CD4-positive, alpha-beta T cell (primary cell): ENCODE data around the gene SFMBT2. TPM values are rescaled to one million over a fixed set of nuclear protein-coding genes. Genes with fewer than 3 reads are reported as not detected.

Source experiments
- ATAC-seq: fragments of 200-7000 bp; cut with Tn5 transposase; one replicate; pipeline ENCODE4 v1.10.0; 2022; ENCODE audit warnings: mild to moderate bottlenecking; ENCODE audit not compliant: poor library complexity
- CTCF ChIA-PET: fragments of 350-600 bp; sonication (Branson Sonifier 250); formaldehyde crosslinking; loops from one replicate; lab custom pipeline; 2021; ENCODE audit warnings: antibody characterized with exemption, inconsistent platforms; lab: Charles Lee
- POLR2A ChIA-PET: fragments of 350-600 bp; sonication (Branson Sonifier 250); formaldehyde crosslinking; loops from one replicate; lab custom pipeline; 2021; ENCODE audit warnings: antibody characterized with exemption, inconsistent platforms; lab: Charles Lee
- DNase-seq, 14 experiments: peaks; one replicate each; pipeline ENCODE4 v3.0.0-alpha.2; 2013 to 2020; ENCODE audit warnings: mixed read lengths in 2 of 14
- H3K27ac ChIP-seq, 2 donors: one replicate each; pipeline versions ENCODE4 v1.5.1 to v1.7.0; 2013; ENCODE audit warnings: low read length in 2 of 2, low read depth in 1 of 2, mild to moderate bottlenecking in 1 of 2
- H3K27me3 ChIP-seq, 2 experiments: 1 replicate in 1 of 2; 2 replicates in 1 of 2; pipeline versions ENCODE4 v1.6.1 to v1.7.0; 2013; ENCODE audit warnings: low read length in 2 of 2, control low read depth in 1 of 2, mild to moderate bottlenecking in 1 of 2, moderate library complexity in 1 of 2; ENCODE audit not compliant: insufficient read depth in 2 of 2, control insufficient read depth in 1 of 2
- H3K36me3 ChIP-seq: one replicate; pipeline ENCODE4 v1.6.1; 2013; ENCODE audit warnings: low read length, control low read depth; ENCODE audit not compliant: insufficient read depth
- H3K4me1 ChIP-seq: one replicate; pipeline ENCODE4 v1.6.1; 2013; ENCODE audit warnings: low read length, control low read depth; ENCODE audit not compliant: insufficient read depth
- H3K4me3 ChIP-seq: one replicate; pipeline ENCODE4 v1.5.1; 2013; ENCODE audit warnings: mild to moderate bottlenecking, low read length, moderate library complexity
- H3K9me3 ChIP-seq, 2 experiments: 1 replicate in 1 of 2; 2 replicates in 1 of 2; pipeline versions ENCODE4 v1.6.1 to v1.7.0; 2013; ENCODE audit warnings: low read length in 2 of 2, mild to moderate bottlenecking in 2 of 2, control low read depth in 1 of 2, moderate library complexity in 1 of 2; ENCODE audit not compliant: control insufficient read depth in 1 of 2, insufficient read depth in 1 of 2
- H3K27ac Mint-ChIP-seq: one replicate; pipeline ENCODE4 v1.8.0; 2020; ENCODE audit warnings: mixed read lengths
- H3K27me3 Mint-ChIP-seq: one replicate; pipeline ENCODE4 v1.8.0; 2021; ENCODE audit warnings: mixed read lengths
- H3K36me3 Mint-ChIP-seq: one replicate; pipeline ENCODE4 v1.8.0; 2021; ENCODE audit warnings: low read depth, mixed read lengths
- H3K4me1 Mint-ChIP-seq: one replicate; pipeline ENCODE4 v1.8.0; 2021; ENCODE audit warnings: low read depth, mixed read lengths
- H3K4me3 Mint-ChIP-seq: one replicate; pipeline ENCODE4 v1.8.0; 2020; ENCODE audit warnings: mild to moderate bottlenecking, mixed read lengths
- H3K9me3 Mint-ChIP-seq: one replicate; pipeline ENCODE4 v1.8.0; 2020; ENCODE audit warnings: mixed read lengths
- intact Hi-C, 2 experiments: fragments of 100-400 bp; cut with DNase I in 1 of 2; cut with micrococcal nuclease in 1 of 2; formaldehyde crosslinking; loops; one replicate each; pipeline versions ENCODE4 v1.15.1 to v1.9.0; 2023 to 2025; cut with DNase I, micrococcal nuclease
- total RNA-seq, 174 experiments: library from RNA in 2 of 174; stranded (reverse) in 2 of 174; gene quantifications; one replicate each; pipeline ENCODE4 v1.2.3 and lab custom pipeline; 2021 to 2026
- TF ChIP-seq, protein P1 (sequence below): fragments of 200-600 bp; IDR thresholded peaks from one replicate; pipeline ENCODE4 v1.8.0; 2022; ENCODE audit warnings: antibody characterized with exemption, mild to moderate bottlenecking

SFMBT2 gene
- total RNA-seq, 2 experiments from 2014 or later, result 41.0 to 42.0 TPM

DNA sequence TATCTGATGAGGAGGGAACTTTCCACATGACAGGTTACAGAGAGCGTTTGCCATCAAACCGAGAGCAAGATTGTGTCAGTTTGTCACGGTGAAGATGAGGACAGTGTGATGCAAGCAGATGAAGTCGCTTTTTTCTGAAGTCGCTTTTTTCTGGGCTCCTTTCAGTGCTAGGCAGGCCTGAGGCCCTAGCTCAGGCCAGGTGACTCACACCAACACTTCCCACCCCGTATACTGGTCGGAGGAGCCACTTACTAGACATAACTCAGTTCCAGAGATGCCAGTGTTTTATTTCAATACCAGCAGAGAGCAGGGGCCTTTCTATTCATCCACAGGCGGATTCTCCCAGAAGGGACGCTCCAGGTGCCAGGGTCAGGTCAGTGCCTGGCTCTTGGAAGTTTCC lies 58.9 kb downstream of the SFMBT2 start:
- H3K36me3 Mint-ChIP-seq, result peaks cover 60% of the 10 kb centered on the region
- POLR2A ChIA-PET, result interaction anchor here (0.9 kb wide), 1 partner anchor 10 kb away, joined by 3 read pairs; no protein-coding TSS in a partner anchor
- H3K27me3 Mint-ChIP-seq, result no peaks in the 10 kb centered on the region
- no peak overlapping the region for H3K27ac ChIP-seq
- ATAC-seq (no peak), DNase-seq (no peak)
- H3K4me1 Mint-ChIP-seq, result peaks cover 37% of the 10 kb centered on the region
- no peak overlapping the region for H3K4me3 Mint-ChIP-seq
- H3K27ac Mint-ChIP-seq, result no peak overlapping the region
- H3K4me3 ChIP-seq, result no peak overlapping the region
- peaks cover 0 to 4% of the 10 kb centered on the region in 2 experiments for H3K9me3 ChIP-seq
- no peaks in the 10 kb centered on the region for H3K27me3 ChIP-seq
- H3K36me3 ChIP-seq, result peaks cover 7% of the 10 kb centered on the region
- no peaks in the 10 kb centered on the region for H3K9me3 Mint-ChIP-seq
- CTCF ChIA-PET, result no interaction called here
- intact Hi-C loops, result no loop called here
- peaks cover 2% of the 10 kb centered on the region for H3K4me1 ChIP-seq
- TF ChIP-seq, protein P1, sequence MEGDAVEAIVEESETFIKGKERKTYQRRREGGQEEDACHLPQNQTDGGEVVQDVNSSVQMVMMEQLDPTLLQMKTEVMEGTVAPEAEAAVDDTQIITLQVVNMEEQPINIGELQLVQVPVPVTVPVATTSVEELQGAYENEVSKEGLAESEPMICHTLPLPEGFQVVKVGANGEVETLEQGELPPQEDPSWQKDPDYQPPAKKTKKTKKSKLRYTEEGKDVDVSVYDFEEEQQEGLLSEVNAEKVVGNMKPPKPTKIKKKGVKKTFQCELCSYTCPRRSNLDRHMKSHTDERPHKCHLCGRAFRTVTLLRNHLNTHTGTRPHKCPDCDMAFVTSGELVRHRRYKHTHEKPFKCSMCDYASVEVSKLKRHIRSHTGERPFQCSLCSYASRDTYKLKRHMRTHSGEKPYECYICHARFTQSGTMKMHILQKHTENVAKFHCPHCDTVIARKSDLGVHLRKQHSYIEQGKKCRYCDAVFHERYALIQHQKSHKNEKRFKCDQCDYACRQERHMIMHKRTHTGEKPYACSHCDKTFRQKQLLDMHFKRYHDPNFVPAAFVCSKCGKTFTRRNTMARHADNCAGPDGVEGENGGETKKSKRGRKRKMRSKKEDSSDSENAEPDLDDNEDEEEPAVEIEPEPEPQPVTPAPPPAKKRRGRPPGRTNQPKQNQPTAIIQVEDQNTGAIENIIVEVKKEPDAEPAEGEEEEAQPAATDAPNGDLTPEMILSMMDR, result no peak

DNA sequence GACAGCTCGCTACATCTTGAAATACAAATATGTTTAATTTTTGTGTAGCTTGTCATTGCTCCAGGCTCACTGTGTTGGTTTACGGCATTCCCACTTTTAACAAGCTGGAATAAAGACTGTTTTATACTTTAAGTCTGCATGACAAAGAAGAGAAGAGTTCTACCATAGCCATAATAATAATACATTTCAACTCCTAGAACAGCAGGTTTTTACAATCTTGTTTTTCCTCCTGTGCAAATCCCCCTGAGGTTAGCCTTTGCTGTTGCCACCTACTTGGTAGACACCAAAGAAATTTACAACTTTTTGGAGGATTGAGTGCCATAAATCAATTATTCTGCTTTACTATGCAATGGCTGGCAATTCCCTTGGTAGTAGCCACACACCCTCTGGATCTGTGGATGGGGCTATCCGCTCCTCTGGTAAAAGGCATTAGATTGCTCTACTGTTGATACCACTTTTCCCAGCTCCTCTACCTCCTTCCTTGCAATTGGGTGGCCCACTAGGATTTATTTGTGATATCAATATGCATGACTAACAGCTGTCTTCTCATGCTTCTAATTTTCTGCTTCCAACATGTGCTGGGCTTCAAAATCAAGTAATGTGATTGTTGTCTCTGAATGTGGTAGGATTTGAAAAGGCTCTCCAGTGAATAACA lies 60.2 kb downstream of the SFMBT2 start:
- no peaks in the 10 kb centered on the region for H3K9me3 Mint-ChIP-seq
- H3K27me3 ChIP-seq, result no peaks in the 10 kb centered on the region
- H3K9me3 ChIP-seq, result peaks cover 0 to 4% of the 10 kb centered on the region in 2 experiments
- H3K36me3 ChIP-seq, result peaks cover 7% of the 10 kb centered on the region
- intact Hi-C loops, result no loop called here
- ATAC-seq (no peak), DNase-seq (no peak)
- H3K27ac ChIP-seq, result no peak overlapping the region
- peaks cover 2% of the 10 kb centered on the region for H3K4me1 ChIP-seq
- H3K4me3 Mint-ChIP-seq, result no peak overlapping the region
- H3K27me3 Mint-ChIP-seq, result no peaks in the 10 kb centered on the region
- POLR2A ChIA-PET, result no interaction called here
- TF ChIP-seq, protein P1, result no peak
- H3K36me3 Mint-ChIP-seq, result peaks cover 53% of the 10 kb centered on the region
- CTCF ChIA-PET, result no interaction called here
- no peak overlapping the region for H3K27ac Mint-ChIP-seq
- H3K4me3 ChIP-seq, result no peak overlapping the region
- peaks cover 31% of the 10 kb centered on the region for H3K4me1 Mint-ChIP-seq

DNA sequence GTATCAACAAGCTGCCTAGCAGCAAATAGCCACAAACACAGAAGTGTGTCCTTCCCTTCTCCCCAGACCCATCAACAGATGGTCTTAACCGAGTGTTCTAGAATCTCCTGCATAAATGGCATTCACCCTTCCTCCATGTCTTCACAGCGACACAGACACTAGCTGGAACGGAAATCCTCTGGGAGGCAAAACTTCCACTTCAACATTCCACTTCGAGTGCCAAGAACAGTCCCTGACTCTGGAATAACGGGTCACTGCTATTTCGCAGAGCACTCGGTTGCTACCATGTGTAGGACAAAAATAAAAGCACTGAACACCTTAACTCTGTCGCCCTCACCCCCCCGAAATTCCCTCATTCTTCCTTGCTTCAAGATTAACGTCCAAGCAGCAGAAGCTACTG lies 65.1 kb downstream of the SFMBT2 start:
- Mint-ChIP-seq H3K4me1 (peaks cover 43% of the 10 kb centered on the region), H3K36me3 (peaks cover 62% of the 10 kb centered on the region), H3K27me3 (no peaks in the 10 kb centered on the region), H3K27ac (no peak overlapping the region), H3K9me3 (peaks cover 2% of the 10 kb centered on the region), H3K4me3 (no peak overlapping the region)
- ATAC-seq, result no peak
- intact Hi-C loops, result no loop called here
- peaks cover 0 to 4% of the 10 kb centered on the region in 2 experiments for H3K9me3 ChIP-seq
- H3K27ac ChIP-seq, result no peak overlapping the region
- no peak overlapping the region for H3K4me3 ChIP-seq
- ChIA-PET CTCF (no interaction called here), POLR2A (no interaction called here)
- peaks cover 2% of the 10 kb centered on the region for H3K4me1 ChIP-seq
- TF ChIP-seq, protein P1, result no peak
- DNase-seq, result no peak
- H3K36me3 ChIP-seq, result peaks cover 7% of the 10 kb centered on the region
- no peaks in the 10 kb centered on the region for H3K27me3 ChIP-seq
